Loucy (cell line): ENCODE measurements around the gene S100A13.
A peak's percentile ranks its signal among the peaks of the same experiment; 100 is the strongest.

Experiments
- H2AFZ ChIP-seq: fragments of 200-600 bp; sonication (generic); 2 replicates; pipeline ENCODE4 v1.6.0; 2016; ENCODE audit warnings: antibody characterized with exemption, mild to moderate bottlenecking, low read length, moderate library complexity
- H3F3A ChIP-seq: fragments of 200-600 bp; 2 replicates; pipeline ENCODE4 v1.6.0; 2016; ENCODE audit warnings: antibody characterized with exemption, low read depth, mild to moderate bottlenecking
- H3K27me3 ChIP-seq: fragments of 200-600 bp; sonication (generic); 2 replicates; pipeline ENCODE4 v1.6.1; 2014; ENCODE audit warnings: low read length, mild to moderate bottlenecking; ENCODE audit not compliant: insufficient read depth, poor library complexity, severe bottlenecking
- H3K36me3 ChIP-seq: fragments of 200-600 bp; sonication (generic); 2 replicates; pipeline ENCODE4 v1.6.1; 2016; ENCODE audit warnings: low read length; ENCODE audit not compliant: insufficient read depth
- H3K4me1 ChIP-seq: fragments of 200-600 bp; sonication (generic); 2 replicates; pipeline ENCODE4 v1.5.1; 2014; ENCODE audit warnings: low read length, mild to moderate bottlenecking; ENCODE audit not compliant: insufficient read depth, poor library complexity, severe bottlenecking
- H3K4me2 ChIP-seq: fragments of 200-600 bp; sonication (generic); 2 replicates; pipeline ENCODE4 v1.6.0; 2014; ENCODE audit warnings: antibody characterized with exemption, low read length, low read depth, mild to moderate bottlenecking; ENCODE audit not compliant: poor library complexity, severe bottlenecking
- H3K4me3 ChIP-seq: fragments of 200-600 bp; sonication (generic); 2 replicates; pipeline ENCODE4 v1.5.1; 2014; ENCODE audit warnings: low read length, mild to moderate bottlenecking, mixed read lengths; ENCODE audit not compliant: poor library complexity, severe bottlenecking
- H3K79me2 ChIP-seq: fragments of 200-600 bp; sonication (generic); 2 replicates; pipeline ENCODE4 v1.6.1; 2014; ENCODE audit warnings: low read length; ENCODE audit not compliant: insufficient read depth
- H3K9ac ChIP-seq: fragments of 200-600 bp; sonication (generic); 2 replicates; pipeline ENCODE4 v1.6.0; 2014; ENCODE audit warnings: mild to moderate bottlenecking, low read depth, low read length, moderate library complexity; ENCODE audit not compliant: poor library complexity, severe bottlenecking
- H3K9me2 ChIP-seq: fragments of 200-600 bp; sonication (generic); replicated peaks from 2 replicates; pipeline ENCODE4 v1.6.1; 2016; ENCODE audit warnings: low read depth, low read length, mixed read lengths
- H3K9me3 ChIP-seq: fragments of 200-600 bp; sonication (generic); 2 replicates; pipeline ENCODE4 v1.6.1; 2014; ENCODE audit warnings: mild to moderate bottlenecking, antibody characterized with exemption, low read length, low read depth; ENCODE audit not compliant: insufficient read depth
- H4K20me1 ChIP-seq: fragments of 200-600 bp; sonication (generic); 2 replicates; pipeline ENCODE4 v1.6.0; 2014; ENCODE audit warnings: antibody characterized with exemption, low read length, mild to moderate bottlenecking; ENCODE audit not compliant: insufficient read depth, poor library complexity, severe bottlenecking
- EZH2phosphoT487 ChIP-seq: fragments of 200-600 bp; IDR thresholded peaks from 2 replicates; pipeline ENCODE4 v1.6.1; 2018; ENCODE audit warnings: antibody characterized with exemption, mild to moderate bottlenecking, moderate library complexity, borderline replicate concordance
- TF ChIP-seq, protein P1 (sequence below): fragments of 200-600 bp; sonication (generic); conservative IDR thresholded peaks from 2 replicates; pipeline ENCODE4 v1.5.1; 2014; ENCODE audit warnings: mild to moderate bottlenecking, antibody characterized with exemption, low read length

The S100A13 gene

DNA sequence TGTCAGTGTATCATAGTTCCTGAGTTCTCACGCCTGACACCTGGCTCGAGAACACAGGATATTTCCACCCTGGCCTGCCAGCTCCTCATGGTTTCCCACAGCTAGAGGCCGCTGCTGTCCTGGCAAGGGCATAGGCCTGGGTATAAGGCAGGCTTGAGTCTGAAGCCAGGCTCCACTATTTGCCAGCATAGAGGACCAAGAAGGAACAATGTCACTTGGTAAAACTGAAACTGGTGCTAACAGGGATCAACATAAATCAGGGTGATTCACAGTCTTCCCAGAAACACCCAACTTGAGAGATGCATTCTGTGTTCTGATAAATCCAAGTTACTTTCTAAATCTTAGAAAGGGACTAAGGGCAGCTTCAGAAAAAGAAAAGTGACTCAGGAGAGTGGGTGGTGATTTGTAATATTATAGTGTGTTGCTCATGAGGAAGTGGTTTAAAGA lies 54.7 kb downstream of the S100A13 start:
- H3K9me2 ChIP-seq: no peaks in the 10 kb centered on the region
- no peaks in the 10 kb centered on the region for H3K79me2 ChIP-seq
- H3K4me1 ChIP-seq: peaks cover 21% of the 10 kb centered on the region
- H3K9me3 ChIP-seq: no peaks in the 10 kb centered on the region
- TF ChIP-seq, protein P1, sequence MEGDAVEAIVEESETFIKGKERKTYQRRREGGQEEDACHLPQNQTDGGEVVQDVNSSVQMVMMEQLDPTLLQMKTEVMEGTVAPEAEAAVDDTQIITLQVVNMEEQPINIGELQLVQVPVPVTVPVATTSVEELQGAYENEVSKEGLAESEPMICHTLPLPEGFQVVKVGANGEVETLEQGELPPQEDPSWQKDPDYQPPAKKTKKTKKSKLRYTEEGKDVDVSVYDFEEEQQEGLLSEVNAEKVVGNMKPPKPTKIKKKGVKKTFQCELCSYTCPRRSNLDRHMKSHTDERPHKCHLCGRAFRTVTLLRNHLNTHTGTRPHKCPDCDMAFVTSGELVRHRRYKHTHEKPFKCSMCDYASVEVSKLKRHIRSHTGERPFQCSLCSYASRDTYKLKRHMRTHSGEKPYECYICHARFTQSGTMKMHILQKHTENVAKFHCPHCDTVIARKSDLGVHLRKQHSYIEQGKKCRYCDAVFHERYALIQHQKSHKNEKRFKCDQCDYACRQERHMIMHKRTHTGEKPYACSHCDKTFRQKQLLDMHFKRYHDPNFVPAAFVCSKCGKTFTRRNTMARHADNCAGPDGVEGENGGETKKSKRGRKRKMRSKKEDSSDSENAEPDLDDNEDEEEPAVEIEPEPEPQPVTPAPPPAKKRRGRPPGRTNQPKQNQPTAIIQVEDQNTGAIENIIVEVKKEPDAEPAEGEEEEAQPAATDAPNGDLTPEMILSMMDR: peak; percentile 94
- TF ChIP-seq EZH2phosphoT487: no peak
- no peaks in the 10 kb centered on the region for H3K36me3 ChIP-seq
- H3K4me2 ChIP-seq: peak overlapping the region; percentile 29
- H3K9ac ChIP-seq: no peak overlapping the region
- H3F3A ChIP-seq: no peaks in the 10 kb centered on the region
- H3K27me3 ChIP-seq: no peaks in the 10 kb centered on the region
- H3K4me3 ChIP-seq: no peak overlapping the region
- no peaks in the 10 kb centered on the region for H4K20me1 ChIP-seq
- peak overlapping the region; percentile 35; the same call in 1 of the 2 replicates for H2AFZ ChIP-seq

DNA sequence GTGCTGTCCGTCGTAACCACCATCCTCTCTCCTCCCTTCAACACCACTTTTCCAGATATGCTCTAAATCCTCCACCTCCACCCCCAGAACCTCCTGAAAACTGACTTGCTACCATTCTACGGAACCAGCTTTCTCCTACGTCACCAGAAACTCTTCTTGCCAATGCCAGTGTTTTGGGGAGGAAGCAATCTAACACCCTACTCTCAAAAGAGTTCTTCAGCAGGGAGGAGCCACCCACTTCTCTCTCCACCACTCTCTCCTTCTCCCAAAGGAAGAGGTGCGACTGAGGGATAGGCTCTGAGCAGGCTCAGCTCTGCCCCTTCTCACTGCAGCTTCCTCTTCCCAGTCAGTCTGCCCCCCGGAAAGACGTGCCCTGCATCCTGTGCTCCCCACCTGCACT lies 55.6 kb downstream of the S100A13 start:
- Histone ChIP-seq H3F3A (no peaks in the 10 kb centered on the region), H3K36me3 (no peaks in the 10 kb centered on the region), H3K4me1 (peaks cover 28% of the 10 kb centered on the region), H4K20me1 (no peaks in the 10 kb centered on the region), H3K79me2 (no peaks in the 10 kb centered on the region), H3K27me3 (no peaks in the 10 kb centered on the region), H3K4me3 (no peak overlapping the region), H2AFZ (no peak overlapping the region), H3K9ac (no peak overlapping the region), H3K9me2 (no peaks in the 10 kb centered on the region), H3K9me3 (no peaks in the 10 kb centered on the region), H3K4me2 (no peak overlapping the region)
- TF ChIP-seq EZH2phosphoT487: no peak
- TF ChIP-seq, protein P1: no peak

DNA sequence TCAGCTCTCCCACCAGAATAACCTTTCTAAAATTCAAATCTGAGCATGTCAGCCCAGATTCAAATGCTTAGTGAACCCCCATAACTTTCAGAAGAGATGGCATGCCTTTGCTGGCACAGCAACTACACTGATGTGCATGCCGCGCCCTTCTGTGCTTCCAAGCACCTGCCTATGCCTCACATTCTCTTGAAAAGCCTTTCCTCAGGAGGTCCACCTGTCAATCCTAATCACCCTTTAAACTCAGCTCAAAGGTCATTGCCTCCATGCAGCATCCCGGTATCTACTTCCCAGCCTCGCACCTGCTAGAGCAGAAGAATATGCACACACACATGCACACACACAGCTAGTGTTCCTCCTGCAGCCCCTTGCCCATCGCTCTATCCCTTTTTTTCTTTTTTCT lies 56.4 kb downstream of the S100A13 start:
- Histone ChIP-seq H3K9me3 (no peaks in the 10 kb centered on the region), H3K4me2 (no peak overlapping the region), H3F3A (no peaks in the 10 kb centered on the region), H3K36me3 (no peaks in the 10 kb centered on the region), H3K27me3 (no peaks in the 10 kb centered on the region), H3K9ac (no peak overlapping the region), H4K20me1 (no peaks in the 10 kb centered on the region), H3K4me1 (peaks cover 33% of the 10 kb centered on the region), H2AFZ (no peak overlapping the region), H3K79me2 (no peaks in the 10 kb centered on the region), H3K9me2 (no peaks in the 10 kb centered on the region), H3K4me3 (no peak overlapping the region)
- TF ChIP-seq, protein P1: no peak
- no peak for TF ChIP-seq EZH2phosphoT487
